ENCODE results near the gene ZNF783.
"Not testable (repeated sequence)": the region's sequence is repeated elsewhere in the genome, so short reads cannot be mapped to it uniquely, and the experiment has no call there.

ZNF783 gene

GRCh38 chr7:149261829-149262617 is at the start of gene ZNF783:
Gene ZNF783 (plus strand): TSS chr7:149262196. CDS start chr7:149262334, 138 bp downstream.
- peak; percentile 64 to 96 (median 89) for DNase-seq
- intact Hi-C loops (cut with DNase I): no loop called here

GRCh38 chr7:149214020-149214720 is 47.8 kb upstream of the ZNF783 start:
- intact Hi-C loops (cut with DNase I): no loop called here
- DNase-seq: no peak

- DNase-seq: no peak
- intact Hi-C loops (cut with DNase I): no loop called here
These were observed 45.6 kb upstream of the ZNF783 start for GRCh38 chr7:149216402-149216801.

- intact Hi-C loops (cut with DNase I): no loop called here
- no peak for DNase-seq
These were observed 44.4 kb upstream of the ZNF783 start for GRCh38 chr7:149217570-149217969.

- intact Hi-C loops (cut with DNase I): no loop called here
These were observed 43.3 kb upstream of the ZNF783 start for GRCh38 chr7:149218469-149219420.

GRCh38 chr7:149220534-149220933 is 41.5 kb upstream of the ZNF783 start:
- no peak for DNase-seq
- intact Hi-C loops (cut with DNase I): no loop called here

More at GRCh38 chr7:149218469-149219420, 43.3 kb upstream of the ZNF783 start:
- DNase-seq: peak in 2 of 42 donors; percentile 21 to 28

GRCh38 chr7:149223176-149223575 is 38.8 kb upstream of the ZNF783 start:
- intact Hi-C loops (cut with DNase I): no loop called here
- no peak for DNase-seq

- DNase-seq: no peak
- intact Hi-C loops (cut with DNase I): no loop called here
These were observed 38.2 kb upstream of the ZNF783 start for GRCh38 chr7:149223761-149224160.

- intact Hi-C loops (cut with DNase I): no loop called here
- DNase-seq: no peak
These were observed 37.6 kb upstream of the ZNF783 start for GRCh38 chr7:149224352-149224751.

GRCh38 chr7:149225106-149225505 is 36.9 kb upstream of the ZNF783 start:
- intact Hi-C loops (cut with DNase I): no loop called here
- no peak for DNase-seq

- no peak for DNase-seq
- intact Hi-C loops (cut with DNase I): no loop called here
These were observed 36.3 kb upstream of the ZNF783 start for GRCh38 chr7:149225656-149226055.

- intact Hi-C loops (cut with DNase I); DNase-seq: not testable (repeated sequence)
These were observed 35.6 kb upstream of the ZNF783 start for GRCh38 chr7:149226366-149226765.

- DNase-seq: no peak
- intact Hi-C loops (cut with DNase I): no loop called here
These were observed 35.0 kb upstream of the ZNF783 start for GRCh38 chr7:149226840-149227494.

- intact Hi-C loops (cut with DNase I): no loop called here
- no peak for DNase-seq
These were observed 33.0 kb upstream of the ZNF783 start for GRCh38 chr7:149228831-149229471.

- DNase-seq: no peak
- intact Hi-C loops (cut with DNase I): no loop called here
These were observed 32.5 kb upstream of the ZNF783 start for GRCh38 chr7:149229526-149229925.

- intact Hi-C loops (cut with DNase I): no loop called here
- no peak for DNase-seq
These were observed 29.6 kb upstream of the ZNF783 start for GRCh38 chr7:149232362-149232761.

GRCh38 chr7:149233655-149234204 is 28.3 kb upstream of the ZNF783 start:
- DNase-seq; intact Hi-C loops (cut with DNase I): not testable (repeated sequence)

GRCh38 chr7:149237502-149237901 is 24.5 kb upstream of the ZNF783 start:
- intact Hi-C loops (cut with DNase I): loop anchor here (5.0 kb wide), 1 partner anchor 40 kb away; the partner anchor contains the start of gene ZNF282
- DNase-seq: no peak

All from head of caudate nucleus (tissue), 42 donors.